GM06990 (cell line): ENCODE results near the gene BEAN1.
"Not testable (repeated sequence)": the region's sequence is repeated elsewhere in the genome, so short reads cannot be mapped to it uniquely, and the experiment has no call there.

Experiments used
- DNase-seq: peaks from one replicate; pipeline ENCODE4 v3.0.0-alpha.2; 2011; ENCODE audit not compliant: insufficient read length; ENCODE audit errors: extremely low read depth
- H3K27me3 ChIP-seq: replicated peaks from 2 replicates; pipeline ENCODE4 v1.6.0; 2011; ENCODE audit warnings: low read length; ENCODE audit not compliant: control insufficient read depth, insufficient read depth
- H3K36me3 ChIP-seq: 2 replicates; pipeline ENCODE4 v1.5.1; 2011; ENCODE audit warnings: low read length; ENCODE audit not compliant: control insufficient read depth, insufficient read depth
- H3K4me3 ChIP-seq: replicated peaks from 2 replicates; pipeline ENCODE4 v1.5.1; 2011; ENCODE audit warnings: low read depth, mild to moderate bottlenecking, control low read depth, low read length
- CTCF ChIP-seq: IDR thresholded peaks from 2 replicates; pipeline ENCODE4 v1.5.1; 2011; ENCODE audit warnings: low read length, control low read depth, mild to moderate bottlenecking, inconsistent platforms; ENCODE audit not compliant: insufficient read depth, poor library complexity, severe bottlenecking

The BEAN1 gene

GRCh38 chr16:66451548-66451947, 24.5 kb downstream of the BEAN1 start:
- H3K27me3 ChIP-seq = peaks cover 1% of the 10 kb centered on the region; the same call in 1 of the 2 replicates
- H3K4me3 ChIP-seq = no peak overlapping the region
- DNase-seq = no peak
- no peak for TF ChIP-seq CTCF
- H3K36me3 ChIP-seq = no peaks in the 10 kb centered on the region

- not testable (repeated sequence) for H3K27me3 ChIP-seq, H3K36me3 ChIP-seq, DNase-seq, H3K4me3 ChIP-seq
Measured at GRCh38 chr16:66453230-66453629, 26.1 kb downstream of the BEAN1 start.

- no peak for TF ChIP-seq CTCF
- H3K27me3 ChIP-seq = peaks cover 1% of the 10 kb centered on the region
- no peaks in the 10 kb centered on the region for H3K36me3 ChIP-seq
- H3K4me3 ChIP-seq = no peak overlapping the region
- no peak for DNase-seq
Measured at GRCh38 chr16:66454751-66455150, 27.7 kb downstream of the BEAN1 start.

- Histone ChIP-seq H3K27me3 (peaks cover 1% of the 10 kb centered on the region), H3K36me3 (no peaks in the 10 kb centered on the region), H3K4me3 (no peak overlapping the region)
- no peak for DNase-seq
- no peak for TF ChIP-seq CTCF
Measured at GRCh38 chr16:66455970-66456369, 28.9 kb downstream of the BEAN1 start.

- Histone ChIP-seq H3K27me3 (peaks cover 3% of the 10 kb centered on the region), H3K36me3 (no peaks in the 10 kb centered on the region), H3K4me3 (no peak overlapping the region)
- DNase-seq = no peak
- no peak for TF ChIP-seq CTCF
Measured at GRCh38 chr16:66457888-66458287, 30.8 kb downstream of the BEAN1 start.

GRCh38 chr16:66458292-66458691, 31.2 kb downstream of the BEAN1 start:
- Histone ChIP-seq H3K4me3 (no peak overlapping the region), H3K27me3 (peaks cover 3% of the 10 kb centered on the region), H3K36me3 (no peaks in the 10 kb centered on the region)
- TF ChIP-seq CTCF = no peak
- no peak for DNase-seq
